Natural killer cell treated with Interleukin-12 subunit alpha and Interleukin-12 subunit beta and Interleukin-15 and Interleukin-18, amount 100 ng/mL, for 72 hours (primary cell): ENCODE results near the gene CIBAR2. TPM values are rescaled to one million over a fixed set of nuclear protein-coding genes. Genes with fewer than 3 reads are reported as not detected.

Experiments
- ATAC-seq, 2 donors: fragments of 150-1000 bp; cut with Tn5 transposase in 1 of 2; sonication (Bioruptor Pico), chemical (Tn5 transposase) in 1 of 2; 2 replicates each; pipeline ENCODE4 v1.10.0; 2021
- DNase-seq: peaks from one replicate; pipeline ENCODE4 v3.0.0; 2022; ENCODE audit warnings: low spot score
- H3K27ac Mint-ChIP-seq, 2 donors: 1 replicate in 1 of 2; 2 replicates in 1 of 2; pipeline ENCODE4 v1.8.0; 2022; ENCODE audit warnings: mixed read lengths in 2 of 2, mild to moderate bottlenecking in 1 of 2, moderate library complexity in 1 of 2
- H3K27me3 Mint-ChIP-seq, 2 donors: 1 replicate in 1 of 2; 2 replicates in 1 of 2; pipeline ENCODE4 v1.8.0; 2022; ENCODE audit warnings: mixed read lengths in 2 of 2
- H3K36me3 Mint-ChIP-seq: one replicate; pipeline ENCODE4 v1.8.0; 2022; ENCODE audit warnings: mixed read lengths
- H3K4me1 Mint-ChIP-seq, 2 donors: 1 replicate in 1 of 2; 2 replicates in 1 of 2; pipeline ENCODE4 v1.8.0; 2022; ENCODE audit warnings: low read depth in 2 of 2, mixed read lengths in 2 of 2, mild to moderate bottlenecking in 1 of 2
- H3K4me3 Mint-ChIP-seq: one replicate; pipeline ENCODE4 v1.8.0; 2022; ENCODE audit warnings: mixed read lengths
- H3K9me3 Mint-ChIP-seq: 2 replicates; pipeline ENCODE4 v1.8.0; 2022; ENCODE audit warnings: mixed read lengths
- total RNA-seq, 2 donors: library from RNA; stranded (reverse); gene quantifications; one replicate each; pipeline ENCODE4 v1.2.3, GENCODE V29; 2022

Gene CIBAR2
- total RNA-seq, 2 donors from 2014 or later, result not detected

GRCh38 chr16:85094812-85095211, 17.5 kb downstream of the CIBAR2 start:
- DNase-seq, result no peak
- H3K9me3 Mint-ChIP-seq, result no peaks in the 10 kb centered on the region
- ATAC-seq, result no peak
- H3K27me3 Mint-ChIP-seq, result no peaks in the 10 kb centered on the region
- no peaks in the 10 kb centered on the region for H3K36me3 Mint-ChIP-seq
- H3K27ac Mint-ChIP-seq, result no peak overlapping the region
- H3K4me3 Mint-ChIP-seq, result no peak overlapping the region
- H3K4me1 Mint-ChIP-seq, result peaks cover 4 to 6% of the 10 kb centered on the region in 2 donors

DNA sequence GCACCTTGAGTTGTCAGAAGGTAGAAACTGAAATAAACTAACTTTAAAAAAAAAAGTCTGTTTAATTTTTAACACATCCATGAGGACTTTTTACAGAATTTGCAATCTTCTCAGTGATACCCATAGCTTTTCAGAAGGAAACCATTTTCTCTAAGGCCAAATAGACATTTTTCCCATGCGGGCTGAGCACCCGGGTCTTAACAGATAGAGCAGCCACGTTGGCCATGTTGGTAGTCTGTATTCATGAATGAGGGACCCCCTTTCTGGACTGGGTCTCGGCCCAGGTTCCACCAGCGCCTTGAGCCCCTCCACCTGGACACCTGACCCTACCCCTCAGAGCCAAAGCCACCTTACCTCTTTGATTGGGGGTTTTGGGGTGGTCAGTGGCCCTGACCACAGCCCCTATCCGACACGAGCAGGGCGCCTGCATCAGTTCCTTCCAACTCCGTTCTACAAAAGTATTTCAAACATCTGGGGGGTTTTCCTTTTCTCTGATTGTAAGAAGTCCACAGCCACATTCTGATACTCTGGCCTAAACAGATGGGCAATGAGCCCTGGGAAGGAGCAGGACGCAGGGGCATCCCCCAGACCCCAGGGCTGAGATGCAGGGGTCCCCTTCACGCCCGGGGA, 18.0 kb downstream of the CIBAR2 start:
- no peak overlapping the region for H3K4me3 Mint-ChIP-seq
- ATAC-seq (no peak), DNase-seq (no peak)
- no peaks in the 10 kb centered on the region for H3K27me3 Mint-ChIP-seq
- no peaks in the 10 kb centered on the region for H3K36me3 Mint-ChIP-seq
- no peak overlapping the region for H3K27ac Mint-ChIP-seq
- H3K9me3 Mint-ChIP-seq, result no peaks in the 10 kb centered on the region
- peaks cover 4 to 5% of the 10 kb centered on the region in 2 donors for H3K4me1 Mint-ChIP-seq

- no peaks in the 10 kb centered on the region for H3K36me3 Mint-ChIP-seq
- H3K27ac Mint-ChIP-seq, result no peak overlapping the region
- H3K27me3 Mint-ChIP-seq, result no peaks in the 10 kb centered on the region
- H3K4me3 Mint-ChIP-seq, result no peak overlapping the region
- H3K9me3 Mint-ChIP-seq, result no peaks in the 10 kb centered on the region
- peaks cover 1 to 2% of the 10 kb centered on the region in 2 donors for H3K4me1 Mint-ChIP-seq
- ATAC-seq (no peak), DNase-seq (no peak)
Measured at GRCh38 chr16:85093705-85094104, 18.6 kb downstream of the CIBAR2 start.

GRCh38 chr16:85092851-85093250, 19.4 kb downstream of the CIBAR2 start:
- no peaks in the 10 kb centered on the region for H3K36me3 Mint-ChIP-seq
- H3K4me1 Mint-ChIP-seq, result no peaks in the 10 kb centered on the region
- H3K27me3 Mint-ChIP-seq, result no peaks in the 10 kb centered on the region
- no peak for ATAC-seq
- no peaks in the 10 kb centered on the region for H3K9me3 Mint-ChIP-seq
- no peak overlapping the region for H3K4me3 Mint-ChIP-seq
- no peak for DNase-seq
- no peak overlapping the region for H3K27ac Mint-ChIP-seq

DNA sequence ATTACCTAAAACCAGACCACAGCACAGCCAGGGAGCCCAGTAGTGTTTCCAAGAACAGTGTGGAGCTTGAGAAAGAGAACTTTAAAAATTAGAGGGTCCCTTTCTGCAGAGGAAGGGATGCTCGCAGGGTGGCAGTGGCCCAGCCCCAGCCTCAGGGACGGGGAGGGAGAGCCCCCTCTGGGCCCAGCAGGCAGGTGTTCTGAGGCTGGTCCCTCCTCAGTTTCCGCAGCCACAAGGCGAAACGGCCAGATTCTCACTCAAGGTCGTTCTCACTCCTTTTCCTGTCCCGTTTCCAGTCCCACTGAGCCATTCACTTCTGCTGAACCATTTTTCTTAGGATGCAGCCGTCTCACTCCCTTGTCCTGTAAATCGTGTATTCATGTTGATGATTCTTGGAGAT, 20.0 kb downstream of the CIBAR2 start:
- Mint-ChIP-seq H3K27ac (no peak overlapping the region), H3K27me3 (no peaks in the 10 kb centered on the region), H3K4me3 (no peak overlapping the region), H3K4me1 (no peaks in the 10 kb centered on the region), H3K36me3 (no peaks in the 10 kb centered on the region), H3K9me3 (no peaks in the 10 kb centered on the region)
- no peak for DNase-seq
- no peak for ATAC-seq

- no peak for ATAC-seq
- no peak overlapping the region for H3K4me3 Mint-ChIP-seq
- H3K27me3 Mint-ChIP-seq, result no peaks in the 10 kb centered on the region
- DNase-seq, result no peak
- H3K9me3 Mint-ChIP-seq, result no peaks in the 10 kb centered on the region
- peaks cover 3 to 6% of the 10 kb centered on the region in 2 donors for H3K4me1 Mint-ChIP-seq
- no peaks in the 10 kb centered on the region for H3K36me3 Mint-ChIP-seq
- H3K27ac Mint-ChIP-seq, result no peak overlapping the region
Measured at GRCh38 chr16:85091522-85091910, 20.8 kb downstream of the CIBAR2 start.

GRCh38 chr16:85090873-85091521, 21.3 kb downstream of the CIBAR2 start:
- Mint-ChIP-seq H3K27me3 (no peaks in the 10 kb centered on the region), H3K4me1 (peaks cover 3 to 6% of the 10 kb centered on the region in 2 donors), H3K4me3 (no peak overlapping the region), H3K9me3 (no peaks in the 10 kb centered on the region), H3K27ac (no peak overlapping the region), H3K36me3 (no peaks in the 10 kb centered on the region)
- DNase-seq (no peak), ATAC-seq (no peak)

DNA sequence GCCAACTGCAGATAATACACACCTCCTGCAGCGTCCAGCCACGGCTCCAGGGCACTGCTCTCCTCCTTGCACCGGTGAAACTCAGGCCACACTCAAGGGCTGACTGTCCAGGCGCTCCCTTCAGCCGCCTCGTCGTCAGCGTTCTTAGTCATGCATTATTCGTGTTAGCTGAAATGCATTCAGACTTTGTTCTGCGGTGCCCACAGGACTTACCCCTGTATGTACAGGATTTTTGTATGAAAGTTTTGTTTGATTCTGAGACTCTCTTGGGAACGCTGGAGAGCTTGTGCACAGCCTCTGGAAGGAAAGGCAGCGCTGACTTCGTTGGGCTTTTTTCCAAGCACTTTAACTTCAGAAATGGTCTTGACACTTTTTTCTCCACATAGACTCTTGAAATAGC, 22.1 kb downstream of the CIBAR2 start:
- H3K4me3 Mint-ChIP-seq, result no peak overlapping the region
- H3K9me3 Mint-ChIP-seq, result no peaks in the 10 kb centered on the region
- ATAC-seq (no peak), DNase-seq (no peak)
- peaks cover 0 to 2% of the 10 kb centered on the region in 2 donors for H3K27me3 Mint-ChIP-seq
- peaks cover 3 to 6% of the 10 kb centered on the region in 2 donors for H3K4me1 Mint-ChIP-seq
- no peak overlapping the region for H3K27ac Mint-ChIP-seq
- H3K36me3 Mint-ChIP-seq, result no peaks in the 10 kb centered on the region

- Mint-ChIP-seq H3K4me3 (no peak overlapping the region), H3K9me3 (no peaks in the 10 kb centered on the region), H3K27ac (no peak overlapping the region), H3K4me1 (peaks cover 3 to 6% of the 10 kb centered on the region in 2 donors), H3K27me3 (peaks cover 0 to 3% of the 10 kb centered on the region in 2 donors), H3K36me3 (no peaks in the 10 kb centered on the region)
- no peak for ATAC-seq
- DNase-seq, result no peak
Measured at GRCh38 chr16:85089525-85089924, 22.7 kb downstream of the CIBAR2 start.

DNA sequence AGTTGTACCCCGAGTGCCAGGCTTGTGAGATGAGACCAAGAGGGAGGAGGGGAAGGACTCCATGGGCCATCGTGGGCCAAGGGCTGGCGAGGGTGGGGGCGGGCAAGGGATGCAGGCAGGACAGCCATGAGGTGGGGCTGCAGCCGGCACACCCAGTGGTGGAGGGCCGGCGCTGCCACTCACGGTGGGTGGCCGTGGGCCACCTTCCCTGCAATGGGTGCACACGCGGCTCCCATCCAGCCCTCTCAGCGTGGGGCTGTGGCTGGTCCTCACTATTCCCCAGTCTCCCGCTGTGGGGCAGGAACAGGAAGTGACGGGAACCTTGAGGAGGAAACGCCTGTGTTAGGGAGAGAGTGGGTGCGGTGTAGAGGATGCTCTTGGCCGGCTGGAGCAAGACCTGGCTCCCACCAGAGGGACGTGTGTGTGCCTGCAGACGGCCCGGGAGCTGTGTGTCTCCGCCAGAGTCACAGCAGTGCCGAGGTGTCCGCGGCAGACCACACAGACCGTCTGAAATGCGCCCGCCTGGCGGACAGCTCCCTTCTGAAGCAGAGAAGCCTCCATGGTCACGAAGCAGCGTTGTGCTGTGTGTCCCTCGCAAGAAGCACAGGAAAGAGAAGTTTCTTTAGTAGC, 23.6 kb downstream of the CIBAR2 start:
- Mint-ChIP-seq H3K4me1 (peaks cover 3 to 6% of the 10 kb centered on the region in 2 donors), H3K27me3 (peaks cover 0 to 3% of the 10 kb centered on the region in 2 donors), H3K9me3 (no peaks in the 10 kb centered on the region), H3K4me3 (no peak overlapping the region), H3K36me3 (no peaks in the 10 kb centered on the region), H3K27ac (no peak overlapping the region)
- ATAC-seq (no peak), DNase-seq (no peak)

DNA sequence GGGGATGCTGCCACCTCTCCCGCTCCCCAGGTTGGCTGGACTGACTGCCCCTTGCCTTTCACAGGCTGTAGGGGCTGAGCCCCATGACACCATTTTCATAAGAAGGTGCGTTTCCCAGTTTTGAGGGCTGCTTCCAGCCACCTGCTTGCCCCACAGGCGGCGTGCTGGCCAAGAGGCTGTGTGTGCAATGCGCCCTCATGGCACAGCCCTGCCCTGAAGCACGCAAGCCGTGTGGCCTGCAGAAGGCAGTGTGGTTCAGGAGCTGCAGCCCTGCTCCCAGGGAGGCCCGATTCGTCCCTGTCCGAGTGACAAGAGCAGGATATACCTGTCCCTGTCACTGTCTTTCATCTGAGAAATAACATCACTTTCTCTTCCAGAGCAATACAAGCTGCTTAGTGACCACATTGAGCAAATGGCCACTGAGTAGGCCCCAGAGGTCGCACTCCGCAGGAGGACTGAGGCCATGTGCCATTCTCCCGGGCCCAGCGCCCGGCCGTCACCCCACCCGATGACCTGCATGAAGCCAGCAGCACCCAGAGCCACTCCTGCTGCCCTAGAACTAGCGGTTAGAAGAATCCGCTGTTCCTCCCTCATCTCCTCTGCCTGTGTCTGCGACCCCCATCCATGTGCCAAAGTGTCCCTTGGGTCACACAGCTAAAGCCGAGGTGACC, 24.2 kb downstream of the CIBAR2 start:
- no peak overlapping the region for H3K27ac Mint-ChIP-seq

DNA sequence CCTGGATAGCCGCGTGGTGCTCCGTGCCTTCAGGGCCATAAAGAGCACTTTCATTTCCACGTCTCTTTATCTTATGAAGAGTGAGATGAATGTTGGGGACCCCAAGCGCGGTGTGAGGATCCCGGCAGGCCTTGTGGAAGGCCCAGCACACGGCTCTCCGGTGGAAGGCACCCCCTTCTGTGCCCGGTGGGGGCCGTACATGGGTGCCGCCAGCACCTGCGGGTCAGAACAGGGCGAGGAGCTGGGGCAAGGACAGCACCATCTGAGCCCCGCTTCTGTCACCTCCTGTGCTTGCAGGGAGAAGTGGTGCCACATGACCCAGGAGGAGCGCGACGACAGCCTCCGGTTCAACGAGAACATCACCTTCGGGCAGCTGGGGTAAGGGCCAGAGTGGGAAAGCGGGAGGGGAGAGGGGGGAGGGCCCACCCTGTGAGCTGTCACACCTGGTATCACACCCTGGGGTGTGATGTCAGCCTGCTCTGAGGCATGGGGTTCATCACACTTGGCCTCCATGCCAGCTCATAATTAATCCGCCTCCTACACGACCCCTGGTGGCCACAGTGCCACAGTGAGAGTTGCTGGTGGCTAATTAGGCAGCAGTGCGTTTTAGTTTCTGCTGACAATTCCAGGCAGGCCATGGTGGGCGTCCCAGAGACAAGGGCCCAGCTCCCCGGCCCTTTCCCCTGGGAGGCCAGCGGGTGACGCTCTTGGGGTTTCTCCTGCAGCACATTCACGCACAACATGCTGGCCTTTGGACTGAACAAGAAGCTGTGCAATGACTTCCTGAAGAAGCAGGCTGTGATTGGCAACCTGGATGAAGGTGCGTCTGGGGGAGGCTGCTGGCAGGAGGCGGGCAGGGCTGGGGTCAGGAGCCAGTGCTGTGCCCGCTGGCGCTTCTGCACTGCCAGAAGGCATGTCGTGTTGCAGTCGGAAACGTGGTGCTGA, 25.7 kb downstream of the CIBAR2 start:
- H3K27me3 Mint-ChIP-seq, result peaks cover 0 to 5% of the 10 kb centered on the region in 2 donors
- H3K27ac Mint-ChIP-seq, result no peak overlapping the region
- peak; percentile 69 to 84 for ATAC-seq
- no peaks in the 10 kb centered on the region for H3K9me3 Mint-ChIP-seq
- H3K36me3 Mint-ChIP-seq, result no peaks in the 10 kb centered on the region
- DNase-seq, result peak; percentile 78
- H3K4me1 Mint-ChIP-seq, result peaks cover 6% of the 10 kb centered on the region in 2 donors
- no peak overlapping the region for H3K4me3 Mint-ChIP-seq

More for the DNA sequence above, 24.2 kb downstream of the CIBAR2 start:
- ATAC-seq (no peak), DNase-seq (no peak)
- H3K4me3 Mint-ChIP-seq, result no peak overlapping the region
- H3K4me1 Mint-ChIP-seq, result peaks cover 3 to 6% of the 10 kb centered on the region in 2 donors
- no peaks in the 10 kb centered on the region for H3K36me3 Mint-ChIP-seq
- H3K9me3 Mint-ChIP-seq, result no peaks in the 10 kb centered on the region
- H3K27me3 Mint-ChIP-seq, result peaks cover 0 to 5% of the 10 kb centered on the region in 2 donors

- Mint-ChIP-seq H3K4me3 (no peak overlapping the region), H3K4me1 (peaks cover 6% of the 10 kb centered on the region in 2 donors), H3K36me3 (no peaks in the 10 kb centered on the region), H3K27ac (no peak overlapping the region), H3K9me3 (no peaks in the 10 kb centered on the region), H3K27me3 (peaks cover 0 to 5% of the 10 kb centered on the region in 2 donors)
- DNase-seq (no peak), ATAC-seq (no peak)
Measured at GRCh38 chr16:85085721-85086120, 26.6 kb downstream of the CIBAR2 start.
